ENCODE results near the gene SYNE2. TPM values are rescaled to one million over a fixed set of nuclear protein-coding genes. Genes with fewer than 3 reads are reported as not detected.

Gene SYNE2
- total and polyA plus RNA-seq, 2 of the 8 experiments (the other 6 are each of a cell fraction or from before 2014, with no cell fraction given) = 32.6 to 46.1 TPM

DNA sequence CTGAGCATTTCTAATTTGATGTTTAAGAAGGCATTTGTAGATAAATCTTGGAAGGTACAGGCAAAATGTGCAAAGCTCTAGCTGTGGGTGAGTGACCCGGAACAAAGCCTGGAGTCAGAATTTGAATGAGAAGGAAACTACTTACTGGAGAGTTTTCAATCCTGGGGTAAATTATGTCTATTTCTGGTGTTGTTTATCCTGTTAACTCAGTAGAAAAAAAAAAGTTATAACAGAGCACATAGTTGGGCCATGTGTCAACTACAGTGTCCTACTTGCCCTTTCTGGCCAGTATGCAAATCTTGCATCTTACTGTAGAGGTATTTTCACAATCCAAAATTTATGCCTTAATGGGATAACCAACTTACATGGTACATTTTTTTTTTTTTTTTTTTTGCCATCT is 182.3 kb downstream of the SYNE2 start:
- DNase-seq (ENCODE audit: low read depth in 1 of 2, low spot score in 2 of 2) = no peak
- WGBS, 2 experiments (ENCODE audit: extremely low coverage in 1 of 2, insufficient coverage in 1 of 2, insufficient read length in 1 of 2, insufficient replicate concordance in 2 of 2, low coverage in 1 of 2, low lambda C conversion rate in 2 of 2, missing lambda C conversion rate in 1 of 2) = 100% methylated on average over 1 of the region's 1 CpG; no CpG with 5 or more reads in 1 of the 2 experiments
- POLR2A ChIA-PET (ENCODE audit: partially characterized antibody) = no interaction called here

More for the DNA sequence above, 182.3 kb downstream of the SYNE2 start:
- no peak overlapping the region for H3K4me3 ChIP-seq (ENCODE audit: extremely low read depth in 1 of 4, insufficient read depth in 2 of 4, low read depth in 3 of 4, low read length in 4 of 4)
- no peak overlapping the region for H2AK5ac ChIP-seq (ENCODE audit: low read depth, low read length)
- H3K27me3 ChIP-seq (replicated peaks in 1 of 4; ENCODE audit: control insufficient read depth in 3 of 4, extremely low read depth in 1 of 4, insufficient read depth in 3 of 4, low read length in 3 of 4) = no peaks in the 10 kb centered on the region
- CTCF ChIA-PET (ENCODE audit: partially characterized antibody) = interaction anchor here (1.1 kb wide), 1 partner anchor 25 kb away, joined by 3 read pairs; no protein-coding TSS in a partner anchor
- no peak overlapping the region for H3K23ac ChIP-seq (ENCODE audit: insufficient read length)
- no peak overlapping the region for H2BK12ac ChIP-seq (ENCODE audit: low read depth, low read length)
- no peak overlapping the region for H3K9ac ChIP-seq (replicated peaks in 1 of 4; ENCODE audit: extremely low read depth in 1 of 4, low read depth in 3 of 4, low read length in 3 of 4)
- no peaks in the 10 kb centered on the region for H3K79me2 ChIP-seq (ENCODE audit: control insufficient read depth in 1 of 2, insufficient read depth in 2 of 2, low read length in 2 of 2)
- peak; percentile 39 for FAIRE-seq
- H4K20me1 ChIP-seq (replicated peaks in 1 of 2; ENCODE audit: control insufficient read depth in 1 of 2, insufficient read depth in 2 of 2, low read length in 2 of 2) = no peaks in the 10 kb centered on the region
- H3K27ac ChIP-seq (ENCODE audit: low read depth, low read length) = no peak overlapping the region
- H3K18ac ChIP-seq (ENCODE audit: extremely low read depth, low read length) = no peak overlapping the region
- no peaks in the 10 kb centered on the region for H3K23me2 ChIP-seq (ENCODE audit: low read depth, low read length)
- no peak overlapping the region for H2AFZ ChIP-seq (ENCODE audit: low read length)
- H2BK5ac ChIP-seq (ENCODE audit: low read depth, low read length) = no peak overlapping the region
- no peak overlapping the region for H2BK15ac ChIP-seq (ENCODE audit: low read length)
- H3K9me3 ChIP-seq (ENCODE audit: insufficient read depth in 2 of 2, low read depth in 1 of 2, low read length in 1 of 2) = peaks cover 0 to 8% of the 10 kb centered on the region in 2 experiments; a peak in 1 of 4 replicates
- no peak overlapping the region for H3K56ac ChIP-seq (replicated peaks; ENCODE audit: insufficient read length, low read depth, low read length)
- no peak overlapping the region for H3K4ac ChIP-seq (replicated peaks; ENCODE audit: insufficient read length, low read depth, low read length)
- no peak overlapping the region for H2BK120ac ChIP-seq (replicated peaks; ENCODE audit: low read depth, low read length)
- H4K91ac ChIP-seq (replicated peaks; ENCODE audit: insufficient read length, low read length) = no peak overlapping the region
- H3K36me3 ChIP-seq (ENCODE audit: control insufficient read depth in 2 of 4, insufficient read depth in 4 of 4, low read length in 3 of 4) = peaks cover 0 to 14% (median 3%) of the 10 kb centered on the region in 4 experiments; a peak in 5 of 8 replicates
- no peaks in the 10 kb centered on the region for H3K79me1 ChIP-seq (ENCODE audit: low read depth, low read length)
- no peak overlapping the region for H4K5ac ChIP-seq (ENCODE audit: insufficient read length, low read depth, low read length)
- no peaks in the 10 kb centered on the region for H3K4me1 ChIP-seq (replicated peaks in 1 of 4; ENCODE audit: control insufficient read depth in 3 of 4, insufficient read depth in 4 of 4, low read length in 3 of 4)
- no peak overlapping the region for H3K4me2 ChIP-seq (ENCODE audit: insufficient read depth in 1 of 2, low read depth in 2 of 2, low read length in 2 of 2)
- H4K8ac ChIP-seq (ENCODE audit: extremely low read depth, insufficient read depth, low read length) = no peak overlapping the region
- no peak overlapping the region for H2BK20ac ChIP-seq (ENCODE audit: low read length)
- no peak for TF ChIP-seq SUZ12 (IDR thresholded peaks at IDR 0.05; ENCODE audit: low read length)
- TF ChIP-seq FOSL1 (IDR thresholded peaks at IDR 0.05; ENCODE audit: insufficient read depth, low read depth, low read length) = no peak
- TF ChIP-seq SAP30 (IDR thresholded peaks at IDR 0.05; ENCODE audit: insufficient read depth, insufficient replicate concordance, low read length) = no peak
- TF ChIP-seq EP300 (IDR thresholded peaks at IDR 0.05; ENCODE audit: borderline replicate concordance in 1 of 2, low read depth in 2 of 2, low read length in 2 of 2) = no peak
- no peak for TF ChIP-seq ZNF274 (IDR thresholded peaks at IDR 0.05; ENCODE audit: borderline replicate concordance, extremely low read depth, low read length)
- TF ChIP-seq CREB1 (IDR thresholded peaks at IDR 0.05) = no peak
- no peak for TF ChIP-seq EGR1 (IDR thresholded peaks at IDR 0.05; ENCODE audit: borderline replicate concordance, low read depth, low read length)
- TF ChIP-seq TBP (IDR thresholded peaks at IDR 0.05; ENCODE audit: low read depth, low read length) = no peak
- no peak for TF ChIP-seq CBX8 (IDR thresholded peaks at IDR 0.05; ENCODE audit: borderline replicate concordance, low read depth, low read length)
- H3K14ac ChIP-seq (ENCODE audit: insufficient read length) = no peak overlapping the region

Measured in H1 (cell line).